PC-3 (cell line): ENCODE measurements around the gene COMMD2. TPM values are rescaled to one million over a fixed set of nuclear protein-coding genes. Genes with fewer than 3 reads are reported as not detected.

Experiments
- ATAC-seq: fragments of 200-7000 bp; cut with Tn5 transposase; 2 replicates; pipeline ENCODE4 v1.9.1; 2020; ENCODE audit warnings: mild to moderate bottlenecking, moderate library complexity
- BruUV-seq: library from RNA; stranded (reverse); fragments of 400-500 nt; replicated peaks from 2 replicates; lab custom pipeline; 2021; lab: Mats Ljungman, UMichigan
- CTCF ChIA-PET: fragments of 300-600 bp; sonication (Branson Sonifier 250); formaldehyde crosslinking; loops from one replicate; lab custom pipeline; 2022; ENCODE audit warnings: antibody characterized with exemption; lab: Charles Lee
- POLR2A ChIA-PET: fragments of 300-600 bp; sonication (Branson Sonifier 250); formaldehyde crosslinking; loops from one replicate; lab custom pipeline; 2022; ENCODE audit warnings: antibody characterized with exemption; ENCODE audit not compliant: unreplicated experiment; lab: Charles Lee
- DNase-seq: peaks from one replicate; pipeline ENCODE4 v3.0.0-alpha.2; 2015
- H2AFZ ChIP-seq: fragments of 300-600 bp; sonication (generic); 2 replicates; pipeline ENCODE4 v1.6.0; 2016; ENCODE audit warnings: antibody characterized with exemption, low read length
- H3F3A ChIP-seq: fragments of 300-600 bp; sonication (generic); one replicate; pipeline ENCODE4 v1.6.0; 2017; ENCODE audit warnings: antibody characterized with exemption, low read length, control low read depth, mild to moderate bottlenecking; ENCODE audit not compliant: unreplicated experiment
- H3K27ac ChIP-seq: fragments of 300-600 bp; sonication (generic); 2 replicates; pipeline ENCODE4 v1.5.1; 2016; ENCODE audit warnings: mild to moderate bottlenecking, low read length
- H3K27me3 ChIP-seq: fragments of 300-600 bp; sonication (generic); 2 replicates; pipeline ENCODE4 v1.6.1; 2016; ENCODE audit warnings: low read length, mixed read lengths
- H3K36me3 ChIP-seq: fragments of 300-600 bp; sonication (generic); 2 replicates; pipeline ENCODE4 v1.6.1; 2016; ENCODE audit warnings: low read depth, mixed run types, low read length, mixed read lengths
- H3K4me1 ChIP-seq: fragments of 300-600 bp; sonication (generic); 2 replicates; pipeline ENCODE4 v1.5.1; 2016; ENCODE audit warnings: low read length; ENCODE audit not compliant: insufficient read depth
- H3K4me2 ChIP-seq: fragments of 300-600 bp; sonication (generic); 2 replicates; pipeline ENCODE4 v1.6.0; 2016; ENCODE audit warnings: low read length
- H3K4me3 ChIP-seq: fragments of 300-600 bp; sonication (generic); 2 replicates; pipeline ENCODE4 v1.5.1; 2016; ENCODE audit warnings: mild to moderate bottlenecking, low read length, mixed read lengths
- H3K79me2 ChIP-seq: fragments of 300-600 bp; sonication (generic); 2 replicates; pipeline ENCODE4 v1.6.1; 2017; ENCODE audit warnings: low read length, mixed read lengths
- H3K9ac ChIP-seq: fragments of 300-600 bp; sonication (generic); 2 replicates; pipeline ENCODE4 v1.6.0; 2016; ENCODE audit warnings: mild to moderate bottlenecking, low read length
- H3K9me2 ChIP-seq: fragments of 300-600 bp; sonication (generic); replicated peaks from 2 replicates; pipeline ENCODE4 v1.6.1; 2016; ENCODE audit warnings: mixed run types, low read length, mixed read lengths
- H3K9me3 ChIP-seq: fragments of 300-600 bp; sonication (generic); 2 replicates; pipeline ENCODE4 v1.6.1; 2016; ENCODE audit warnings: low read length, mixed read lengths
- H4K20me1 ChIP-seq: fragments of 300-600 bp; sonication (generic); 2 replicates; pipeline ENCODE4 v1.6.1; 2016; ENCODE audit warnings: low read length, mixed read lengths
- CTCF ChIP-seq: fragments of 300-600 bp; sonication (generic); conservative IDR thresholded peaks from 2 replicates; pipeline ENCODE4 v1.5.1; 2017; ENCODE audit warnings: antibody characterized with exemption, low read depth, mild to moderate bottlenecking, low read length
- EZH2 ChIP-seq: fragments of 300-600 bp; sonication (generic); IDR thresholded peaks from one replicate; pipeline ENCODE4 v1.6.1; 2017; ENCODE audit warnings: antibody characterized with exemption, mild to moderate bottlenecking, low read length; ENCODE audit not compliant: unreplicated experiment
- EZH2phosphoT487 ChIP-seq: fragments of 300-600 bp; sonication (generic); IDR thresholded peaks from 2 replicates; pipeline ENCODE4 v1.6.1; 2018; ENCODE audit warnings: mild to moderate bottlenecking, antibody characterized with exemption, low read length, borderline replicate concordance
- intact Hi-C: fragments of 100-400 bp; cut with micrococcal nuclease; formaldehyde crosslinking; loops from 2 replicates; pipeline ENCODE4 v1.9.0; 2023
- total RNA-seq: library from RNA; depleted of rRNA; stranded (reverse); fragments of >200 nt; gene quantifications from 2 replicates; pipeline ENCODE4 v1.2.3, GENCODE V29; 2014

The COMMD2 gene
- total RNA-seq, 1 experiment from 2014 or later: 24.8 TPM

DNA sequence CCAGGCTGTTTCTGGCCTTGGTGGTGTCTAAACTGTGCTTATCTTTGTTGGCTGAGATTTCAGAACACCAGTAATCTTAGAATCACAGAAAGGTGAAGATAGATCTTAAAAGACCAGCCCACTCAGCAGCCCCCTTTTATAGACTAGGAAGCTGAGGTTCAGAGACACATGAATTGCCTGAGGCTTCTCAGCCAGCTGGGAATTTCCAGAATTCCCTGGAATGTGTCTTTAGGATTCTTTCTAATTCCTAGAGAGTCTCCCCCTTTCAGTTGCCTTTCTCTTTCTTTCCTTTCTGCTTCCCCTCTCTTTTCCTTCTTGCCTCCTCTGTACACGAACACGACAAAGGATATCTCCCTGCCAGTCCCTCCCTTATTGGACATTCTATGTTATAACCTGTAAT, 20.6 kb upstream of the COMMD2 start:
- no peak overlapping the region for H3K27ac ChIP-seq
- ATAC-seq (no peak), DNase-seq (no peak)
- H3K27me3 ChIP-seq: no peaks in the 10 kb centered on the region
- no peaks in the 10 kb centered on the region for H3K9me2 ChIP-seq
- H3K9ac ChIP-seq: no peak overlapping the region
- H3K4me3 ChIP-seq: no peak overlapping the region
- H4K20me1 ChIP-seq: no peaks in the 10 kb centered on the region
- no peaks in the 10 kb centered on the region for H3K9me3 ChIP-seq
- no peak overlapping the region for H2AFZ ChIP-seq
- no peaks in the 10 kb centered on the region for H3F3A ChIP-seq
- POLR2A ChIA-PET: no interaction called here
- H3K79me2 ChIP-seq: no peaks in the 10 kb centered on the region
- H3K36me3 ChIP-seq: no peaks in the 10 kb centered on the region
- CTCF ChIA-PET: interaction anchor here (0.6 to 2.7 kb wide), 2 partner anchors 35 to 53 kb away, joined by 3 to 19 read pairs; no protein-coding TSS in a partner anchor
- intact Hi-C loops: loop anchor here (5.0 kb wide), 1 partner anchor 261 kb away; no protein-coding TSS in a partner anchor
- no TSS peak for BruUV-seq
- TF ChIP-seq EZH2 (no peak), CTCF (no peak), EZH2phosphoT487 (no peak)
- H3K4me1 ChIP-seq: no peaks in the 10 kb centered on the region
- H3K4me2 ChIP-seq: no peak overlapping the region

- no peaks in the 10 kb centered on the region for H3K36me3 ChIP-seq
- no peak overlapping the region for H3K27ac ChIP-seq
- no peaks in the 10 kb centered on the region for H3K9me2 ChIP-seq
- no TSS peak for BruUV-seq
- no peaks in the 10 kb centered on the region for H3K27me3 ChIP-seq
- ChIA-PET POLR2A (interaction anchor here (0.6 kb wide), 1 partner anchor 248 kb away, joined by 3 read pairs; no protein-coding TSS in a partner anchor), CTCF (interaction anchor here (0.5 to 2.7 kb wide), 7 partner anchors 8 to 241 kb away, joined by 3 to 19 read pairs (median 4); no protein-coding TSS in a partner anchor)
- no peak for TF ChIP-seq EZH2
- peak; percentile 88 for TF ChIP-seq CTCF
- TF ChIP-seq EZH2phosphoT487: no peak
- no peaks in the 10 kb centered on the region for H3K79me2 ChIP-seq
- no peak overlapping the region for H3K4me2 ChIP-seq
- H3F3A ChIP-seq: no peaks in the 10 kb centered on the region
- intact Hi-C loops: loop anchor here (1.0 to 5.0 kb wide), 2 partner anchors 259 to 277 kb away; no protein-coding TSS in a partner anchor
- no peaks in the 10 kb centered on the region for H3K9me3 ChIP-seq
- no peaks in the 10 kb centered on the region for H3K4me1 ChIP-seq
- H3K9ac ChIP-seq: no peak overlapping the region
- ATAC-seq: peak; percentile 83
- no peaks in the 10 kb centered on the region for H4K20me1 ChIP-seq
- no peak overlapping the region for H2AFZ ChIP-seq
- peak; percentile 75 for DNase-seq
- H3K4me3 ChIP-seq: no peak overlapping the region
Measured at GRCh38 chr3:149771652-149772271, 19.5 kb upstream of the COMMD2 start.

- Histone ChIP-seq H3K4me1 (no peaks in the 10 kb centered on the region), H4K20me1 (no peaks in the 10 kb centered on the region), H3K4me2 (no peak overlapping the region), H3K9me3 (no peaks in the 10 kb centered on the region), H3K27me3 (no peaks in the 10 kb centered on the region), H3K36me3 (no peaks in the 10 kb centered on the region), H3K4me3 (no peak overlapping the region), H3K9ac (no peak overlapping the region), H3K27ac (no peak overlapping the region), H2AFZ (no peak overlapping the region), H3K9me2 (no peaks in the 10 kb centered on the region), H3F3A (no peaks in the 10 kb centered on the region), H3K79me2 (no peaks in the 10 kb centered on the region)
- intact Hi-C loops: loop anchor here (5.0 kb wide), 1 partner anchor 258 kb away; no protein-coding TSS in a partner anchor
- ATAC-seq (no peak), DNase-seq (no peak)
- TF ChIP-seq EZH2 (no peak), CTCF (peak; percentile 42), EZH2phosphoT487 (no peak)
- no TSS peak for BruUV-seq
- POLR2A ChIA-PET: interaction anchor here (0.6 kb wide), 1 partner anchor 498 kb away, joined by 3 read pairs; no protein-coding TSS in a partner anchor
- CTCF ChIA-PET: no interaction called here
Measured at GRCh38 chr3:149770246-149770645, 18.0 kb upstream of the COMMD2 start.
